IMR-90 (cell line): ENCODE measurements around the gene SH3TC1. TPM values are rescaled to one million over a fixed set of nuclear protein-coding genes. Genes with fewer than 3 reads are reported as not detected.

Source experiments
- ATAC-seq: fragments of 200-7000 bp; cut with Tn5 transposase; 2 replicates; pipeline ENCODE4 v1.9.1; 2020; ENCODE audit warnings: low read depth, mild to moderate bottlenecking, moderate library complexity
- BruUV-seq: library from RNA; stranded (reverse); fragments of 400-500 nt; replicated peaks from 2 replicates; lab custom pipeline; 2021; lab: Mats Ljungman, UMichigan
- CTCF ChIA-PET: fragments of 300-600 bp; formaldehyde crosslinking; extraction: SDS; loops from one replicate; lab custom pipeline; 2021; ENCODE audit warnings: antibody characterized with exemption; lab: Yijun Ruan, JAX
- POLR2A ChIA-PET: fragments of 300-600 bp; sonication (Branson Sonifier 250); formaldehyde crosslinking; loops from one replicate; lab custom pipeline; 2022; ENCODE audit warnings: antibody characterized with exemption; ENCODE audit not compliant: unreplicated experiment; lab: Charles Lee
- DNase-seq: peaks from one replicate; pipeline ENCODE4 v3.0.0; 2013
- H2AFZ ChIP-seq: replicated peaks from 2 replicates; pipeline ENCODE3; 2013; ENCODE audit warnings: low read length, mild to moderate bottlenecking; ENCODE audit not compliant: poor library complexity
- H2AK5ac ChIP-seq: 2 replicates; pipeline ENCODE4 v1.6.1; 2013; ENCODE audit warnings: low read depth, low read length, inconsistent platforms
- H2AK9ac ChIP-seq: replicated peaks from 2 replicates; pipeline ENCODE3; 2013; ENCODE audit warnings: mild to moderate bottlenecking, low read depth, low read length, moderate library complexity; ENCODE audit not compliant: poor library complexity
- H2BK120ac ChIP-seq: 2 replicates; pipeline ENCODE4 v1.6.1; 2013; ENCODE audit warnings: low read depth, low read length, inconsistent platforms
- H2BK15ac ChIP-seq: 3 replicates; pipeline ENCODE4 v1.6.1; 2013; ENCODE audit warnings: low read depth, low read length, inconsistent platforms
- H2BK20ac ChIP-seq: 2 replicates; pipeline ENCODE4 v1.6.1; 2013; ENCODE audit warnings: low read depth, mild to moderate bottlenecking, inconsistent platforms, low read length, moderate library complexity
- H2BK5ac ChIP-seq: 2 replicates; pipeline ENCODE4 v1.6.1; 2013; ENCODE audit warnings: mild to moderate bottlenecking, low read depth, low read length, inconsistent platforms; ENCODE audit not compliant: poor library complexity, severe bottlenecking
- H3K14ac ChIP-seq: replicated peaks from 2 replicates; pipeline ENCODE4 v1.6.1; 2013; ENCODE audit warnings: low read depth, low read length, inconsistent platforms
- H3K18ac ChIP-seq: 2 replicates; pipeline ENCODE4 v1.6.1; 2013; ENCODE audit warnings: low read depth, low read length, control low read depth
- H3K23ac ChIP-seq: 2 replicates; pipeline ENCODE4 v1.6.1; 2013; ENCODE audit warnings: low read depth, low read length, inconsistent platforms
- H3K27ac ChIP-seq: 2 replicates; pipeline ENCODE4 v1.5.1; 2013; ENCODE audit warnings: mild to moderate bottlenecking, control low read depth, low read length; ENCODE audit not compliant: insufficient read depth
- H3K27me3 ChIP-seq: 2 replicates; pipeline ENCODE4 v1.6.1; 2013; ENCODE audit warnings: low read length; ENCODE audit not compliant: control insufficient read depth, insufficient read depth
- H3K36me3 ChIP-seq: 2 replicates; pipeline ENCODE4 v1.6.1; 2013; ENCODE audit warnings: low read length, mixed read lengths; ENCODE audit not compliant: control insufficient read depth, insufficient read depth
- H3K4ac ChIP-seq: 2 replicates; pipeline ENCODE4 v1.6.1; 2013; ENCODE audit warnings: low read depth, low read length, inconsistent platforms
- H3K4me1 ChIP-seq: 2 replicates; pipeline ENCODE4 v1.6.1; 2013; ENCODE audit warnings: low read length, mixed read lengths; ENCODE audit not compliant: control insufficient read depth, insufficient read depth
- H3K4me2 ChIP-seq: 2 replicates; pipeline ENCODE4 v1.6.1; 2013; ENCODE audit warnings: low read depth, mild to moderate bottlenecking, control low read depth, low read length, moderate library complexity
- H3K4me3 ChIP-seq: 2 replicates; pipeline ENCODE4 v1.5.1; 2013; ENCODE audit warnings: low read depth, mild to moderate bottlenecking, control low read depth, low read length, moderate library complexity; ENCODE audit not compliant: insufficient read depth
- H3K56ac ChIP-seq: 2 replicates; pipeline ENCODE4 v1.6.1; 2013; ENCODE audit warnings: low read length, inconsistent platforms; ENCODE audit not compliant: insufficient read depth; ENCODE audit errors: extremely low read depth
- H3K79me1 ChIP-seq, 2 experiments: 2 replicates each; pipeline ENCODE4 v1.6.1; 2013; ENCODE audit warnings: low read length in 2 of 2, inconsistent platforms in 1 of 2, low read depth in 1 of 2
- H3K9ac ChIP-seq: 2 replicates; pipeline ENCODE4 v1.6.1; 2013; ENCODE audit warnings: low read depth, low read length, control low read depth
- H3K9me1 ChIP-seq: 2 replicates; pipeline ENCODE4 v1.6.1; 2013; ENCODE audit warnings: low read length, inconsistent platforms; ENCODE audit not compliant: insufficient read depth
- H3K9me3 ChIP-seq: 2 replicates; pipeline ENCODE4 v1.6.1; 2013; ENCODE audit warnings: low read length; ENCODE audit not compliant: control insufficient read depth, insufficient read depth
- H4K20me1 ChIP-seq: 2 replicates; pipeline ENCODE4 v1.6.1; 2013; ENCODE audit warnings: low read length, inconsistent platforms; ENCODE audit not compliant: insufficient read depth
- H4K5ac ChIP-seq: 2 replicates; pipeline ENCODE4 v1.6.1; 2013; ENCODE audit warnings: mild to moderate bottlenecking, low read depth, low read length, control low read depth
- H4K8ac ChIP-seq, 2 experiments: 2 replicates each; pipeline ENCODE4 v1.6.1; 2013; ENCODE audit warnings: low read depth in 2 of 2, low read length in 2 of 2, control low read depth in 1 of 2, inconsistent platforms in 1 of 2
- H4K91ac ChIP-seq: 2 replicates; pipeline ENCODE4 v1.6.1; 2013; ENCODE audit warnings: low read depth, low read length, inconsistent platforms; ENCODE audit not compliant: insufficient read depth
- CTCF ChIP-seq: conservative IDR thresholded peaks from 2 replicates; pipeline ENCODE4 v1.5.1; 2012; ENCODE audit warnings: mild to moderate bottlenecking, low read depth, low read length, improper control_type of control experiment
- SMC3 ChIP-seq: fragments of 150-350 bp; IDR thresholded peaks from 2 replicates; pipeline ENCODE4 v1.6.1; 2016; ENCODE audit warnings: low read depth, mild to moderate bottlenecking, antibody characterized with exemption, low read length, moderate library complexity
- USF2 ChIP-seq: fragments of 150-350 bp; IDR thresholded peaks from 2 replicates; pipeline ENCODE4 v1.6.1; 2017; ENCODE audit warnings: mild to moderate bottlenecking, antibody characterized with exemption, low read length, low read depth
- WGBS, 2 experiments: methylation state at CpG; one replicate each; pipeline versions ENCODE4 v1.1.5 to v1.1.7; 2013; ENCODE audit warnings: missing lambda C conversion rate in 2 of 2; ENCODE audit not compliant: insufficient read length in 1 of 2; ENCODE audit errors: extremely low coverage in 2 of 2; 5-methylcytosine and 5-hydroxymethylcytosine counted together
- dilution Hi-C: fragments of 300-500 bp; cut with HindIII; formaldehyde crosslinking; loops from one replicate; pipeline ENCODE4 v1.14.3; 2018; ENCODE audit warnings: low sequenced_read_pairs; ENCODE audit not compliant: unreplicated experiment
- in situ Hi-C: fragments of 300-500 bp; cut with MboI; formaldehyde crosslinking; loops from 3 replicates; pipeline ENCODE4 v1.14.3; 2019; ENCODE audit warnings: low sequenced_read_pairs, inconsistent platforms, mixed read lengths
- intact Hi-C: fragments of 100-400 bp; cut with micrococcal nuclease; formaldehyde crosslinking; loops from 2 replicates; pipeline ENCODE4 v1.10.0; 2022
- polyA plus RNA-seq, 3 experiments: library from polyadenylated mRNA; depleted of rRNA; stranded (reverse); fragments of >200 nt; gene quantifications; 2 replicates each; pipeline ENCODE4 v1.2.3, GENCODE V29; 2012; ENCODE audit warnings: low replicate concordance in 1 of 3
- total RNA-seq: library from RNA; depleted of rRNA; stranded (reverse); fragments of >200 nt; gene quantifications from 2 replicates; pipeline ENCODE4 v1.2.3, GENCODE V29; 2012

Gene SH3TC1
- total and polyA plus RNA-seq, 2 of the 4 experiments (the other 2 are of a cell fraction): 1.6 to 2.2 TPM

GRCh38 chr4:8192748-8193738 lies 6.0 kb upstream of the SH3TC1 start:
- Histone ChIP-seq H4K5ac (no peak overlapping the region), H2BK15ac (no peak overlapping the region), H3K23ac (no peak overlapping the region), H3K9me1 (no peaks in the 10 kb centered on the region), H2BK5ac (no peak overlapping the region), H4K8ac (no peak overlapping the region), H2BK120ac (no peak overlapping the region), H3K4me2 (no peak overlapping the region), H2BK20ac (no peak overlapping the region), H3K79me1 (no peaks in the 10 kb centered on the region), H4K91ac (no peak overlapping the region), H2AFZ (peak overlapping the region; percentile 5), H3K9ac (no peak overlapping the region), H2AK9ac (no peak overlapping the region), H3K56ac (no peak overlapping the region), H3K14ac (no peak overlapping the region), H3K36me3 (no peaks in the 10 kb centered on the region), H3K18ac (no peak overlapping the region), H4K20me1 (no peaks in the 10 kb centered on the region), H3K9me3 (no peaks in the 10 kb centered on the region), H3K27ac (no peak overlapping the region), H3K4ac (no peak overlapping the region), H3K27me3 (peaks cover 21% of the 10 kb centered on the region; the same call in 1 of the 2 replicates), H2AK5ac (peak overlapping the region; percentile 28; the same call in 1 of the 2 replicates), H3K4me1 (peaks cover 4% of the 10 kb centered on the region; the same call in 1 of the 2 replicates), H3K4me3 (no peak overlapping the region)
- ATAC-seq: peak; percentile 56
- BruUV-seq: no TSS peak
- POLR2A ChIA-PET: no interaction called here
- DNase-seq: peak; percentile 28
- WGBS, 2 experiments: 66% methylated on average over 14 of the region's 18 CpGs; no CpG with 5 or more reads in 1 of the 2 experiments
- in situ Hi-C loops (no loop called here), intact Hi-C loops (no loop called here), dilution Hi-C loops (no loop called here)
- CTCF ChIA-PET: interaction anchor here (2.3 kb wide), 1 partner anchor 16 kb away, joined by 11 read pairs; no protein-coding TSS in a partner anchor
- TF ChIP-seq USF2 (no peak), CTCF (peak; percentile 28; the same call in 1 of the 2 replicates), SMC3 (0 out of 2 replicates have a peak, but pooled peaks have one; percentile 17)
